Ishikawa (cell line): ENCODE results near the gene PIK3AP1.

ENCODE experiments used
- CEBPB ChIP-seq: IDR thresholded peaks from 2 replicates; pipeline ENCODE4 v1.6.1; 2012
- CREB1 ChIP-seq: IDR thresholded peaks from 2 replicates; pipeline ENCODE4 v1.6.1; 2012; ENCODE audit warnings: low read depth
- EGR1 ChIP-seq: IDR thresholded peaks from 2 replicates; pipeline ENCODE4 v1.6.1; 2012
- EP300 ChIP-seq: IDR thresholded peaks from 2 replicates; pipeline ENCODE4 v1.6.1; 2012; ENCODE audit warnings: borderline replicate concordance
- FOXM1 ChIP-seq: IDR thresholded peaks from 2 replicates; pipeline ENCODE4 v1.6.1; 2012; ENCODE audit warnings: low read depth, borderline replicate concordance
- MAX ChIP-seq: IDR thresholded peaks from 2 replicates; pipeline ENCODE4 v1.6.1; 2012
- TAF1 ChIP-seq: IDR thresholded peaks from 2 replicates; pipeline ENCODE4 v1.6.1; 2012; ENCODE audit warnings: low read depth, mild to moderate bottlenecking
- TEAD4 ChIP-seq: IDR thresholded peaks from 2 replicates; pipeline ENCODE4 v1.6.1; 2012
- YY1 ChIP-seq: IDR thresholded peaks from 2 replicates; pipeline ENCODE4 v1.6.1; 2012; ENCODE audit warnings: low read depth

GRCh38 chr10:96613576-96613975 is 106.7 kb downstream of the PIK3AP1 start:
- TF ChIP-seq CREB1 (no peak), TAF1 (no peak), MAX (no peak), EP300 (no peak), EGR1 (no peak), FOXM1 (no peak), TEAD4 (no peak), CEBPB (no peak), YY1 (no peak)
